IMR-90 (cell line): ENCODE data around the gene DYRK3. TPM values are rescaled to one million over a fixed set of nuclear protein-coding genes. Genes with fewer than 3 reads are reported as not detected.

ENCODE experiments used
- ATAC-seq: fragments of 200-7000 bp; cut with Tn5 transposase; 2 replicates; pipeline ENCODE4 v1.9.1; 2020; ENCODE audit warnings: low read depth, mild to moderate bottlenecking, moderate library complexity
- BruUV-seq: library from RNA; stranded (reverse); fragments of 400-500 nt; replicated peaks from 2 replicates; lab custom pipeline; 2021; lab: Mats Ljungman, UMichigan
- CTCF ChIA-PET: fragments of 300-600 bp; formaldehyde crosslinking; extraction: SDS; loops from one replicate; lab custom pipeline; 2021; ENCODE audit warnings: antibody characterized with exemption; lab: Yijun Ruan, JAX
- POLR2A ChIA-PET: fragments of 300-600 bp; sonication (Branson Sonifier 250); formaldehyde crosslinking; loops from one replicate; lab custom pipeline; 2022; ENCODE audit warnings: antibody characterized with exemption; ENCODE audit not compliant: unreplicated experiment; lab: Charles Lee
- DNase-seq: peaks from one replicate; pipeline ENCODE4 v3.0.0; 2013
- H2AFZ ChIP-seq: replicated peaks from 2 replicates; pipeline ENCODE3; 2013; ENCODE audit warnings: low read length, mild to moderate bottlenecking; ENCODE audit not compliant: poor library complexity
- H2AK5ac ChIP-seq: 2 replicates; pipeline ENCODE4 v1.6.1; 2013; ENCODE audit warnings: low read depth, low read length, inconsistent platforms
- H2AK9ac ChIP-seq: replicated peaks from 2 replicates; pipeline ENCODE3; 2013; ENCODE audit warnings: mild to moderate bottlenecking, low read depth, low read length, moderate library complexity; ENCODE audit not compliant: poor library complexity
- H2BK120ac ChIP-seq: 2 replicates; pipeline ENCODE4 v1.6.1; 2013; ENCODE audit warnings: low read depth, low read length, inconsistent platforms
- H2BK15ac ChIP-seq: 3 replicates; pipeline ENCODE4 v1.6.1; 2013; ENCODE audit warnings: low read depth, low read length, inconsistent platforms
- H2BK20ac ChIP-seq: 2 replicates; pipeline ENCODE4 v1.6.1; 2013; ENCODE audit warnings: low read depth, mild to moderate bottlenecking, inconsistent platforms, low read length, moderate library complexity
- H2BK5ac ChIP-seq: 2 replicates; pipeline ENCODE4 v1.6.1; 2013; ENCODE audit warnings: mild to moderate bottlenecking, low read depth, low read length, inconsistent platforms; ENCODE audit not compliant: poor library complexity, severe bottlenecking
- H3K14ac ChIP-seq: replicated peaks from 2 replicates; pipeline ENCODE4 v1.6.1; 2013; ENCODE audit warnings: low read depth, low read length, inconsistent platforms
- H3K18ac ChIP-seq: 2 replicates; pipeline ENCODE4 v1.6.1; 2013; ENCODE audit warnings: low read depth, low read length, control low read depth
- H3K23ac ChIP-seq: 2 replicates; pipeline ENCODE4 v1.6.1; 2013; ENCODE audit warnings: low read depth, low read length, inconsistent platforms
- H3K27ac ChIP-seq: 2 replicates; pipeline ENCODE4 v1.5.1; 2013; ENCODE audit warnings: mild to moderate bottlenecking, control low read depth, low read length; ENCODE audit not compliant: insufficient read depth
- H3K27me3 ChIP-seq: 2 replicates; pipeline ENCODE4 v1.6.1; 2013; ENCODE audit warnings: low read length; ENCODE audit not compliant: control insufficient read depth, insufficient read depth
- H3K36me3 ChIP-seq: 2 replicates; pipeline ENCODE4 v1.6.1; 2013; ENCODE audit warnings: low read length, mixed read lengths; ENCODE audit not compliant: control insufficient read depth, insufficient read depth
- H3K4ac ChIP-seq: 2 replicates; pipeline ENCODE4 v1.6.1; 2013; ENCODE audit warnings: low read depth, low read length, inconsistent platforms
- H3K4me1 ChIP-seq: 2 replicates; pipeline ENCODE4 v1.6.1; 2013; ENCODE audit warnings: low read length, mixed read lengths; ENCODE audit not compliant: control insufficient read depth, insufficient read depth
- H3K4me2 ChIP-seq: 2 replicates; pipeline ENCODE4 v1.6.1; 2013; ENCODE audit warnings: low read depth, mild to moderate bottlenecking, control low read depth, low read length, moderate library complexity
- H3K4me3 ChIP-seq: 2 replicates; pipeline ENCODE4 v1.5.1; 2013; ENCODE audit warnings: low read depth, mild to moderate bottlenecking, control low read depth, low read length, moderate library complexity; ENCODE audit not compliant: insufficient read depth
- H3K56ac ChIP-seq: 2 replicates; pipeline ENCODE4 v1.6.1; 2013; ENCODE audit warnings: low read length, inconsistent platforms; ENCODE audit not compliant: insufficient read depth; ENCODE audit errors: extremely low read depth
- H3K79me1 ChIP-seq, 2 experiments: 2 replicates each; pipeline ENCODE4 v1.6.1; 2013; ENCODE audit warnings: low read length in 2 of 2, inconsistent platforms in 1 of 2, low read depth in 1 of 2
- H3K9ac ChIP-seq: 2 replicates; pipeline ENCODE4 v1.6.1; 2013; ENCODE audit warnings: low read depth, low read length, control low read depth
- H3K9me1 ChIP-seq: 2 replicates; pipeline ENCODE4 v1.6.1; 2013; ENCODE audit warnings: low read length, inconsistent platforms; ENCODE audit not compliant: insufficient read depth
- H3K9me3 ChIP-seq: 2 replicates; pipeline ENCODE4 v1.6.1; 2013; ENCODE audit warnings: low read length; ENCODE audit not compliant: control insufficient read depth, insufficient read depth
- H4K20me1 ChIP-seq: 2 replicates; pipeline ENCODE4 v1.6.1; 2013; ENCODE audit warnings: low read length, inconsistent platforms; ENCODE audit not compliant: insufficient read depth
- H4K5ac ChIP-seq: 2 replicates; pipeline ENCODE4 v1.6.1; 2013; ENCODE audit warnings: mild to moderate bottlenecking, low read depth, low read length, control low read depth
- H4K8ac ChIP-seq, 2 experiments: 2 replicates each; pipeline ENCODE4 v1.6.1; 2013; ENCODE audit warnings: low read depth in 2 of 2, low read length in 2 of 2, control low read depth in 1 of 2, inconsistent platforms in 1 of 2
- H4K91ac ChIP-seq: 2 replicates; pipeline ENCODE4 v1.6.1; 2013; ENCODE audit warnings: low read depth, low read length, inconsistent platforms; ENCODE audit not compliant: insufficient read depth
- BHLHE40 ChIP-seq: fragments of 150-350 bp; IDR thresholded peaks from 2 replicates; pipeline ENCODE4 v1.6.1; 2016; ENCODE audit warnings: mild to moderate bottlenecking, low read depth, low read length
- CEBPB ChIP-seq: IDR thresholded peaks from 2 replicates; pipeline ENCODE4 v1.6.1; 2012; ENCODE audit warnings: low read depth, low read length, improper control_type of control experiment
- CTCF ChIP-seq: conservative IDR thresholded peaks from 2 replicates; pipeline ENCODE4 v1.5.1; 2012; ENCODE audit warnings: mild to moderate bottlenecking, low read depth, low read length, improper control_type of control experiment
- ELK1 ChIP-seq: fragments of 150-350 bp; IDR thresholded peaks from 2 replicates; pipeline ENCODE4 v1.6.1; 2016; ENCODE audit warnings: low read depth, mild to moderate bottlenecking, low read length, moderate library complexity, borderline replicate concordance
- FOS ChIP-seq: fragments of 150-350 bp; IDR thresholded peaks from 2 replicates; pipeline ENCODE4 v1.6.1; 2016; ENCODE audit warnings: low read depth, low read length
- MAFK ChIP-seq: IDR thresholded peaks from 2 replicates; pipeline ENCODE4 v1.6.1; 2012; ENCODE audit warnings: low read depth, low read length, improper control_type of control experiment
- MAZ ChIP-seq: IDR thresholded peaks from 2 replicates; pipeline ENCODE4 v1.6.1; 2012; ENCODE audit warnings: low read depth, mild to moderate bottlenecking, low read length, improper control_type of control experiment, moderate library complexity, borderline replicate concordance
- POLR2A ChIP-seq: IDR thresholded peaks from 2 replicates; pipeline ENCODE4 v1.6.1; 2012; ENCODE audit warnings: mild to moderate bottlenecking, low read depth, low read length
- RCOR1 ChIP-seq: IDR thresholded peaks from 2 replicates; pipeline ENCODE4 v1.6.1; 2012; ENCODE audit warnings: mild to moderate bottlenecking, low read length, improper control_type of control experiment; ENCODE audit not compliant: insufficient replicate concordance
- RFX5 ChIP-seq: IDR thresholded peaks from 2 replicates; pipeline ENCODE4 v1.8.0; 2012; ENCODE audit warnings: low read depth, mild to moderate bottlenecking, low read length, moderate library complexity
- SMC3 ChIP-seq: fragments of 150-350 bp; IDR thresholded peaks from 2 replicates; pipeline ENCODE4 v1.6.1; 2016; ENCODE audit warnings: low read depth, mild to moderate bottlenecking, antibody characterized with exemption, low read length, moderate library complexity
- USF2 ChIP-seq: fragments of 150-350 bp; IDR thresholded peaks from 2 replicates; pipeline ENCODE4 v1.6.1; 2017; ENCODE audit warnings: mild to moderate bottlenecking, antibody characterized with exemption, low read length, low read depth
- WGBS, 2 experiments: methylation state at CpG; one replicate each; pipeline versions ENCODE4 v1.1.5 to v1.1.7; 2013; ENCODE audit warnings: missing lambda C conversion rate in 2 of 2; ENCODE audit not compliant: insufficient read length in 1 of 2; ENCODE audit errors: extremely low coverage in 2 of 2; 5-methylcytosine and 5-hydroxymethylcytosine counted together
- dilution Hi-C: fragments of 300-500 bp; cut with HindIII; formaldehyde crosslinking; loops from one replicate; pipeline ENCODE4 v1.14.3; 2018; ENCODE audit warnings: low sequenced_read_pairs; ENCODE audit not compliant: unreplicated experiment
- in situ Hi-C: fragments of 300-500 bp; cut with MboI; formaldehyde crosslinking; loops from 3 replicates; pipeline ENCODE4 v1.14.3; 2019; ENCODE audit warnings: low sequenced_read_pairs, inconsistent platforms, mixed read lengths
- intact Hi-C: fragments of 100-400 bp; cut with micrococcal nuclease; formaldehyde crosslinking; loops from 2 replicates; pipeline ENCODE4 v1.10.0; 2022
- polyA plus RNA-seq, 3 experiments: library from polyadenylated mRNA; depleted of rRNA; stranded (reverse); fragments of >200 nt; gene quantifications; 2 replicates each; pipeline ENCODE4 v1.2.3, GENCODE V29; 2012; ENCODE audit warnings: low replicate concordance in 1 of 3
- total RNA-seq: library from RNA; depleted of rRNA; stranded (reverse); fragments of >200 nt; gene quantifications from 2 replicates; pipeline ENCODE4 v1.2.3, GENCODE V29; 2012

The DYRK3 gene
- total and polyA plus RNA-seq, 2 of the 4 experiments (the other 2 are of a cell fraction) = 5.5 to 22.0 TPM

- ChIA-PET POLR2A (interaction anchor here (0.6 kb wide), 1 partner anchor 29 kb away, joined by 10 read pairs; no protein-coding TSS in a partner anchor), CTCF (interaction anchor here (3.3 kb wide), 1 partner anchor 9 kb away, joined by 14 read pairs; no protein-coding TSS in a partner anchor)
Observed at GRCh38 chr1:206672844-206673758, 37.8 kb downstream of the DYRK3 start.

More at GRCh38 chr1:206672844-206673758, 37.8 kb downstream of the DYRK3 start:
- intact Hi-C loops (no loop called here), in situ Hi-C loops (no loop called here), dilution Hi-C loops (no loop called here)
- H3K23ac ChIP-seq = no peak overlapping the region
- H3K56ac ChIP-seq = no peak overlapping the region
- H4K5ac ChIP-seq = peak overlapping the region; percentile 15
- H3K27ac ChIP-seq = no peak overlapping the region
- H2AK9ac ChIP-seq = no peak overlapping the region
- H3K9me3 ChIP-seq = no peaks in the 10 kb centered on the region
- H3K18ac ChIP-seq = peak overlapping the region; percentile 63
- peak; percentile 66 for DNase-seq
- no peak for ATAC-seq
- peak overlapping the region; percentile 18; the same call in 1 of the 2 replicates for H3K14ac ChIP-seq
- peak overlapping the region; percentile 72; the same call in 1 of the 3 replicates for H2BK15ac ChIP-seq
- peaks cover 0 to 7% of the 10 kb centered on the region in 2 experiments; a peak in 1 of 4 replicates for H3K79me1 ChIP-seq
- TF ChIP-seq BHLHE40 = no peak
- TF ChIP-seq RFX5 = no peak
- TF ChIP-seq RCOR1 = no peak
- TF ChIP-seq CEBPB = no peak
- TF ChIP-seq MAFK = no peak
- TF ChIP-seq ELK1 = no peak
- TF ChIP-seq SMC3 = no peak
- no peak for TF ChIP-seq USF2
- TF ChIP-seq FOS = no peak
- TF ChIP-seq POLR2A = no peak
- TF ChIP-seq MAZ = no peak
- TF ChIP-seq CTCF = no peak
- no peak overlapping the region for H2AFZ ChIP-seq
- H3K9me1 ChIP-seq = peaks cover 13% of the 10 kb centered on the region
- peak overlapping the region; percentile 19 for H3K4ac ChIP-seq
- no peak overlapping the region for H3K9ac ChIP-seq
- H2BK5ac ChIP-seq = no peak overlapping the region
- H2BK120ac ChIP-seq = 0 out of 2 replicates have a peak overlapping the region, but pooled peaks have one; percentile 6
- 0 out of 2 replicates have a peak, but pooled peaks cover 3% of the 10 kb centered on the region for H4K20me1 ChIP-seq
- no peaks in the 10 kb centered on the region for H3K36me3 ChIP-seq
- peak overlapping the region in 1 of 2 experiments; percentile 40; a peak in 1 of 4 replicates for H4K8ac ChIP-seq
- no TSS peak for BruUV-seq
- H3K4me3 ChIP-seq = no peak overlapping the region
- no CpG with 5 or more reads among the region's 6 CpGs for WGBS, 2 experiments
- H3K27me3 ChIP-seq = no peaks in the 10 kb centered on the region
- peaks cover 19% of the 10 kb centered on the region for H3K4me1 ChIP-seq
- H2BK20ac ChIP-seq = 0 out of 2 replicates have a peak overlapping the region, but pooled peaks have one; percentile 16
- peak overlapping the region; percentile 40; the same call in 1 of the 2 replicates for H2AK5ac ChIP-seq
- no peak overlapping the region for H3K4me2 ChIP-seq
- H4K91ac ChIP-seq = peak overlapping the region; percentile 10
